ENCODE results near the gene LINGO1. TPM values are rescaled to one million over a fixed set of nuclear protein-coding genes. Genes with fewer than 3 reads are reported as not detected.
A peak's percentile ranks its signal among the peaks of the same experiment; 100 is the strongest.

The LINGO1 gene
- total and polyA plus RNA-seq, 2 of the 8 experiments (the other 6 are each of a cell fraction or from before 2014, with no cell fraction given) = 57.1 to 114 TPM

DNA sequence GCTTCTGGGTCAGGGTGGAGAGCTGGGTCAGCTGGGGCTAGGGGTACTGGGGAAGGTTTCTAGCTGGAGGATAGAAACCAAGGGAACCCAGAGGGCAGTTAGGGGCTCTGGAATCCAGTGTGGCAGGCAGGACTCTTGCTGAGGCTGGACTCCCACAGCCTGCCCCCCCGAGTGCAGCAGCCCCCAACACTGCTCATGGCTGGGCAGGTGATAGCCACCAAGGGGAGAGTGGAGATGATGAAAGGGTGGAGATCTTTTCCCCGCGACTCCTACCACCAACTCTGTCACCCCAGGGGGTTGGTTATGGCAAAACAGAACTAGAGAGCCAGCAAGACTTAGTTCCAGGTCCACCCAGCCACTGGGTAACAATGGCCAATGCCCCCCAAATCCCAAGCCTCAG lies 16.9 kb upstream of the LINGO1 start:
- H3K4ac ChIP-seq (replicated peaks; ENCODE audit: insufficient read length, low read depth, low read length) = no peak overlapping the region
- H4K5ac ChIP-seq (ENCODE audit: insufficient read length, low read depth, low read length) = no peak overlapping the region
- H2BK20ac ChIP-seq (ENCODE audit: low read length) = no peak overlapping the region
- no peak overlapping the region for H4K8ac ChIP-seq (ENCODE audit: extremely low read depth, insufficient read depth, low read length)
- H3K23me2 ChIP-seq (ENCODE audit: low read depth, low read length) = no peaks in the 10 kb centered on the region
- no peak overlapping the region for H3K27ac ChIP-seq (ENCODE audit: low read depth, low read length)
- H3K4me2 ChIP-seq (ENCODE audit: insufficient read depth in 1 of 2, low read depth in 2 of 2, low read length in 2 of 2) = no peak overlapping the region
- H2BK12ac ChIP-seq (ENCODE audit: low read depth, low read length) = no peak overlapping the region
- peaks cover 0 to 11% (median under 1%) of the 10 kb centered on the region in 4 experiments; a peak in 5 of 7 replicates for H3K4me1 ChIP-seq (replicated peaks in 1 of 4; ENCODE audit: control insufficient read depth in 3 of 4, insufficient read depth in 4 of 4, low read length in 3 of 4)
- no peak overlapping the region for H4K91ac ChIP-seq (replicated peaks; ENCODE audit: insufficient read length, low read length)
- no peaks in the 10 kb centered on the region for H4K20me1 ChIP-seq (replicated peaks in 1 of 2; ENCODE audit: control insufficient read depth in 1 of 2, insufficient read depth in 2 of 2, low read length in 2 of 2)
- no peak overlapping the region for H2AK5ac ChIP-seq (ENCODE audit: low read depth, low read length)
- TF ChIP-seq YY1 (IDR thresholded peaks at IDR 0.05; ENCODE audit: low read depth, low read length) = no peak
- TF ChIP-seq RNF2 (IDR thresholded peaks at IDR 0.05; ENCODE audit: borderline replicate concordance, low read depth, low read length, missing control alignments, poor library complexity, severe bottlenecking) = no peak
- TF ChIP-seq HDAC2 (IDR thresholded peaks at IDR 0.05; ENCODE audit: borderline replicate concordance in 1 of 2, low read depth in 2 of 2, low read length in 2 of 2) = no peak
- TF ChIP-seq KDM4A (IDR thresholded peaks at IDR 0.05; ENCODE audit: low read depth, low read length, severe bottlenecking) = peak; percentile 10
- TF ChIP-seq KDM5A (IDR thresholded peaks at IDR 0.05; ENCODE audit: low read length) = no peak
- TF ChIP-seq SIX5 (IDR thresholded peaks at IDR 0.05; ENCODE audit: low read depth, low read length) = no peak
- TF ChIP-seq POU5F1 (IDR thresholded peaks at IDR 0.05; ENCODE audit: low read depth, low read length) = no peak
- H3K79me1 ChIP-seq (ENCODE audit: low read depth, low read length) = no peaks in the 10 kb centered on the region
- 83% methylated on average over 3 of the region's 3 CpGs; no CpG with 5 or more reads in 1 of the 2 experiments for WGBS, 2 experiments (ENCODE audit: extremely low coverage in 1 of 2, insufficient coverage in 1 of 2, insufficient read length in 1 of 2, insufficient replicate concordance in 2 of 2, low coverage in 1 of 2, low lambda C conversion rate in 2 of 2, missing lambda C conversion rate in 1 of 2)
- H3K9me3 ChIP-seq (ENCODE audit: insufficient read depth in 2 of 2, low read depth in 1 of 2, low read length in 1 of 2) = 0 out of 4 replicates have a peak, but pooled peaks cover 0 to 5% of the 10 kb centered on the region in 2 experiments
- no peak overlapping the region for H3K56ac ChIP-seq (replicated peaks; ENCODE audit: insufficient read length, low read depth, low read length)
- no peak overlapping the region for H2BK120ac ChIP-seq (replicated peaks; ENCODE audit: low read depth, low read length)
- H3K14ac ChIP-seq (ENCODE audit: insufficient read length) = no peak overlapping the region
- H3K23ac ChIP-seq (ENCODE audit: insufficient read length) = no peak overlapping the region
- no peaks in the 10 kb centered on the region for H3K79me2 ChIP-seq (ENCODE audit: control insufficient read depth in 1 of 2, insufficient read depth in 2 of 2, low read length in 2 of 2)
- H2AFZ ChIP-seq (ENCODE audit: low read length) = no peak overlapping the region
- no peak overlapping the region for H2BK5ac ChIP-seq (ENCODE audit: low read depth, low read length)
- H3K27me3 ChIP-seq (replicated peaks in 1 of 4; ENCODE audit: control insufficient read depth in 3 of 4, extremely low read depth in 1 of 4, insufficient read depth in 3 of 4, low read length in 3 of 4) = no peaks in the 10 kb centered on the region
- H2BK15ac ChIP-seq (ENCODE audit: low read length) = no peak overlapping the region
- no peaks in the 10 kb centered on the region for H3K36me3 ChIP-seq (ENCODE audit: control insufficient read depth in 2 of 4, insufficient read depth in 4 of 4, low read length in 3 of 4)
- DNase-seq (ENCODE audit: low read depth in 1 of 2, low spot score in 2 of 2) (no peak), FAIRE-seq (no peak)
- ChIA-PET CTCF (ENCODE audit: partially characterized antibody) (interaction anchor here (0.6 to 18.0 kb wide), 18 partner anchors 10 to 604 kb away, joined by 3 to 361 read pairs (median 3); partner anchors contain the start of gene LINGO1), POLR2A (ENCODE audit: partially characterized antibody) (interaction anchor here (1.3 kb wide), 1 partner anchor 18 kb away, joined by 3 read pairs; no protein-coding TSS in a partner anchor)
- no peak overlapping the region for H3K9ac ChIP-seq (replicated peaks in 1 of 4; ENCODE audit: extremely low read depth in 1 of 4, low read depth in 3 of 4, low read length in 3 of 4)
- H3K18ac ChIP-seq (ENCODE audit: extremely low read depth, low read length) = no peak overlapping the region
- H3K4me3 ChIP-seq (ENCODE audit: extremely low read depth in 1 of 4, insufficient read depth in 2 of 4, low read depth in 3 of 4, low read length in 4 of 4) = no peak overlapping the region

All from H1 (cell line).